ENCODE results near the gene CMKLR1. TPM values are rescaled to one million over a fixed set of nuclear protein-coding genes. Genes with fewer than 3 reads are reported as not detected.

Gene CMKLR1
- total and polyA plus RNA-seq, 2 donors (not counting 3 experiments of a cell fraction or from before 2014, with no cell fraction given): 0.61 TPM; not detected in 1

DNA sequence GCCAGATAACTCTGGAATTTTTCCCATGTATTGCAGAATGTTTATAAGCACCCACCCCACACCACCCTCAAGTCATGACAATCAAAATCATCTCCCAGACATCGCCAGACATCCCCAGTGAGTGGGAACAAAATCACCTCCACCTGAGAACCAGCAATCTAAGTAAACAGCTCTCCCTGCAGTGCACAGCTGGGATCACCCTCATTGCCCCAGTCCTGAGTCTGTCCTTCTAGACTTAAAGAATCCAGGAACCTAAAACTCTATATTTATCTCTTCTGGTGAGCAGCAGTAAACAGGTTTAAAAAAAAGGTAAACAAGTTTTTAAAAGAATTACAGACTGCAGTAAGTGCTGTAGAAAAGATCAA is 43.3 kb upstream of the CMKLR1 start:
- H3K4me1 ChIP-seq (ENCODE audit: control insufficient read depth, extremely low read depth, insufficient read depth, low read length): no peaks in the 10 kb centered on the region
- CTCF ChIA-PET: no interaction called here
- no peaks in the 10 kb centered on the region for H4K20me1 ChIP-seq (replicated peaks; ENCODE audit: control insufficient read depth, extremely low read depth, insufficient read depth, low read length)
- TF ChIP-seq, protein P1, sequence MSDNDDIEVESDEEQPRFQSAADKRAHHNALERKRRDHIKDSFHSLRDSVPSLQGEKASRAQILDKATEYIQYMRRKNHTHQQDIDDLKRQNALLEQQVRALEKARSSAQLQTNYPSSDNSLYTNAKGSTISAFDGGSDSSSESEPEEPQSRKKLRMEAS (IDR thresholded peaks at IDR 0.05; ENCODE audit: insufficient read depth, insufficient read length): no peak
- no peak for TF ChIP-seq MYC (IDR thresholded peaks at IDR 0.05; ENCODE audit: low read depth, low read length)
- TF ChIP-seq FOS (IDR thresholded peaks at IDR 0.05; ENCODE audit: borderline replicate concordance, insufficient read depth, low read length): no peak
- TF ChIP-seq POLR2A (IDR thresholded peaks at IDR 0.05; ENCODE audit: low read depth, low read length): no peak
- TF ChIP-seq POLR2AphosphoS5 (IDR thresholded peaks at IDR 0.05; ENCODE audit: insufficient read depth, low read depth, low read length): no peak
- TF ChIP-seq GATA2 (IDR thresholded peaks at IDR 0.05; ENCODE audit: insufficient read depth, insufficient read length, low read depth, low read length): no peak
- TF ChIP-seq EZH2 (IDR thresholded peaks at IDR 0.05; ENCODE audit: borderline replicate concordance, low read depth, low read length, severe bottlenecking): no peak
- no peak overlapping the region for H2AFZ ChIP-seq (ENCODE audit: low read depth, low read length)
- POLR2A ChIA-PET: no interaction called here
- H3K27ac ChIP-seq (ENCODE audit: insufficient read depth, low read depth, low read length): no peak overlapping the region
- H3K4me2 ChIP-seq (ENCODE audit: insufficient read depth, low read length): no peak overlapping the region
- no peaks in the 10 kb centered on the region for H3K79me2 ChIP-seq (ENCODE audit: control insufficient read depth, insufficient read depth, low read length)
- dilution Hi-C loops (cut with MboI; ENCODE audit: extremely low pct_ligation_motif_present, low sequenced_read_pairs): no loop called here
- intact Hi-C loops (cut with micrococcal nuclease): no loop called here
- no peak overlapping the region for H3K4me3 ChIP-seq (replicated peaks in 1 of 3; ENCODE audit: insufficient read depth in 1 of 3, low read depth in 1 of 3, low read length in 3 of 3)
- no TSS peak for BruUV-seq (replicated peaks)
- H3K9me1 ChIP-seq (replicated peaks; ENCODE audit: control insufficient read depth, extremely low read depth, insufficient read depth, low read length): no peaks in the 10 kb centered on the region
- no peaks in the 10 kb centered on the region for H3K27me3 ChIP-seq (ENCODE audit: control insufficient read depth in 2 of 2, insufficient read depth in 2 of 2, low read length in 2 of 2)
- H3K9me3 ChIP-seq (replicated peaks; ENCODE audit: control insufficient read depth, insufficient read depth, low read length): no peaks in the 10 kb centered on the region
- no peaks in the 10 kb centered on the region for H3K36me3 ChIP-seq (ENCODE audit: control insufficient read depth in 2 of 2, extremely low read depth in 1 of 2, insufficient read depth in 2 of 2, low read length in 2 of 2)
- FAIRE-seq: no peak
- no peak overlapping the region for H3K9ac ChIP-seq (replicated peaks; ENCODE audit: extremely low read depth, insufficient read depth, low read length)
- no peak for DNase-seq (ENCODE audit: low read depth, low spot score)

DNA sequence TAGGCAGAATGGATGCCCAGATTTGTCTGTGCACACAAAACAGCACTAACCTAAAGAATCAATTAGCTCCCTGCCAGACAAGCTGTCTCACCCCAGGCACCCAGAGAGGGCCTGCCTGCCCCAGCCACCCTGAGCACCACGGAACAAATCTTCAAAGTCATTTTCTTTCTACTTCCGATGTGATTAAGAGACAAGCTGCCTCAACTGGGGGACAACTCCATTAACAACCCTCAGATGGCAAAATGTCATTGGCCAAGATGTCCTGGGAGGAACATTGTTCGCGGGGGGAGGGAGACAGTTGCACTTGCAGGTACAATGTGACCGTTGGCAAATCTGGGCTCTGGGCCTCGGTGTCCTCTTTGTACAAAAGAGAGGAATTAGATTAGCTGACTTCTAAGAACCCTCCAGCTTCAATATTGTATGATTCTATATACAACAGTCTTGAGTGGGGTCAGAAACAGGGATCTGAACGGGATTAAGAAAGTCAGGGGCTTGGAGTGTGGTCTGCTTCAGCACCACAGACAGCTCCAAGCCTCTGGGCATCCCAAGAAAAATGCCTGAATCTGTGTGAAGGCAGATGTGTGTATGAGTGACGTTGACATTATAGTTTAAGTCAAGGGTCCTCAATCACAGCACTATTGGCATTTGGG is 42.8 kb upstream of the CMKLR1 start:
- TF ChIP-seq, protein P1 (IDR thresholded peaks at IDR 0.05; ENCODE audit: insufficient read depth, insufficient read length): no peak
- TF ChIP-seq EZH2 (IDR thresholded peaks at IDR 0.05; ENCODE audit: borderline replicate concordance, low read depth, low read length, severe bottlenecking) (no peak), MYC (IDR thresholded peaks at IDR 0.05; ENCODE audit: low read depth, low read length) (no peak)
- TF ChIP-seq, protein P2, sequence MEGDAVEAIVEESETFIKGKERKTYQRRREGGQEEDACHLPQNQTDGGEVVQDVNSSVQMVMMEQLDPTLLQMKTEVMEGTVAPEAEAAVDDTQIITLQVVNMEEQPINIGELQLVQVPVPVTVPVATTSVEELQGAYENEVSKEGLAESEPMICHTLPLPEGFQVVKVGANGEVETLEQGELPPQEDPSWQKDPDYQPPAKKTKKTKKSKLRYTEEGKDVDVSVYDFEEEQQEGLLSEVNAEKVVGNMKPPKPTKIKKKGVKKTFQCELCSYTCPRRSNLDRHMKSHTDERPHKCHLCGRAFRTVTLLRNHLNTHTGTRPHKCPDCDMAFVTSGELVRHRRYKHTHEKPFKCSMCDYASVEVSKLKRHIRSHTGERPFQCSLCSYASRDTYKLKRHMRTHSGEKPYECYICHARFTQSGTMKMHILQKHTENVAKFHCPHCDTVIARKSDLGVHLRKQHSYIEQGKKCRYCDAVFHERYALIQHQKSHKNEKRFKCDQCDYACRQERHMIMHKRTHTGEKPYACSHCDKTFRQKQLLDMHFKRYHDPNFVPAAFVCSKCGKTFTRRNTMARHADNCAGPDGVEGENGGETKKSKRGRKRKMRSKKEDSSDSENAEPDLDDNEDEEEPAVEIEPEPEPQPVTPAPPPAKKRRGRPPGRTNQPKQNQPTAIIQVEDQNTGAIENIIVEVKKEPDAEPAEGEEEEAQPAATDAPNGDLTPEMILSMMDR (IDR thresholded peaks at IDR 0.05; ENCODE audit: extremely low read depth in 1 of 2, insufficient read depth in 1 of 2, low read depth in 1 of 2, low read length in 2 of 2): no peak
- Histone ChIP-seq H3K79me2 (ENCODE audit: control insufficient read depth, insufficient read depth, low read length) (no peaks in the 10 kb centered on the region), H3K36me3 (ENCODE audit: control insufficient read depth in 2 of 2, extremely low read depth in 1 of 2, insufficient read depth in 2 of 2, low read length in 2 of 2) (no peaks in the 10 kb centered on the region), H3K27ac (ENCODE audit: insufficient read depth, low read depth, low read length) (no peak overlapping the region), H3K27me3 (ENCODE audit: control insufficient read depth in 2 of 2, insufficient read depth in 2 of 2, low read length in 2 of 2) (no peaks in the 10 kb centered on the region), H3K9me3 (replicated peaks; ENCODE audit: control insufficient read depth, insufficient read depth, low read length) (no peaks in the 10 kb centered on the region), H3K4me3 (replicated peaks in 1 of 3; ENCODE audit: insufficient read depth in 1 of 3, low read depth in 1 of 3, low read length in 3 of 3) (no peak overlapping the region), H3K9ac (replicated peaks; ENCODE audit: extremely low read depth, insufficient read depth, low read length) (no peak overlapping the region), H3K4me2 (ENCODE audit: insufficient read depth, low read length) (no peak overlapping the region), H3K4me1 (ENCODE audit: control insufficient read depth, extremely low read depth, insufficient read depth, low read length) (no peaks in the 10 kb centered on the region), H2AFZ (ENCODE audit: low read depth, low read length) (no peak overlapping the region), H3K9me1 (replicated peaks; ENCODE audit: control insufficient read depth, extremely low read depth, insufficient read depth, low read length) (no peaks in the 10 kb centered on the region), H4K20me1 (replicated peaks; ENCODE audit: control insufficient read depth, extremely low read depth, insufficient read depth, low read length) (no peaks in the 10 kb centered on the region)
- no TSS peak for BruUV-seq (replicated peaks)
- peak; percentile 14 for DNase-seq (ENCODE audit: low read depth, low spot score)
- ChIA-PET POLR2A (no interaction called here), CTCF (no interaction called here)
- FAIRE-seq: no peak
- intact Hi-C loops (cut with micrococcal nuclease) (no loop called here), dilution Hi-C loops (cut with MboI; ENCODE audit: extremely low pct_ligation_motif_present, low sequenced_read_pairs) (no loop called here)
